ENCODE data around the gene SLK. TPM values are rescaled to one million over a fixed set of nuclear protein-coding genes. Genes with fewer than 3 reads are reported as not detected.

The SLK gene
- total and polyA plus RNA-seq, 2 donors (not counting 3 experiments of a cell fraction or from before 2014, with no cell fraction given): 4.5 to 36.0 TPM

DNA sequence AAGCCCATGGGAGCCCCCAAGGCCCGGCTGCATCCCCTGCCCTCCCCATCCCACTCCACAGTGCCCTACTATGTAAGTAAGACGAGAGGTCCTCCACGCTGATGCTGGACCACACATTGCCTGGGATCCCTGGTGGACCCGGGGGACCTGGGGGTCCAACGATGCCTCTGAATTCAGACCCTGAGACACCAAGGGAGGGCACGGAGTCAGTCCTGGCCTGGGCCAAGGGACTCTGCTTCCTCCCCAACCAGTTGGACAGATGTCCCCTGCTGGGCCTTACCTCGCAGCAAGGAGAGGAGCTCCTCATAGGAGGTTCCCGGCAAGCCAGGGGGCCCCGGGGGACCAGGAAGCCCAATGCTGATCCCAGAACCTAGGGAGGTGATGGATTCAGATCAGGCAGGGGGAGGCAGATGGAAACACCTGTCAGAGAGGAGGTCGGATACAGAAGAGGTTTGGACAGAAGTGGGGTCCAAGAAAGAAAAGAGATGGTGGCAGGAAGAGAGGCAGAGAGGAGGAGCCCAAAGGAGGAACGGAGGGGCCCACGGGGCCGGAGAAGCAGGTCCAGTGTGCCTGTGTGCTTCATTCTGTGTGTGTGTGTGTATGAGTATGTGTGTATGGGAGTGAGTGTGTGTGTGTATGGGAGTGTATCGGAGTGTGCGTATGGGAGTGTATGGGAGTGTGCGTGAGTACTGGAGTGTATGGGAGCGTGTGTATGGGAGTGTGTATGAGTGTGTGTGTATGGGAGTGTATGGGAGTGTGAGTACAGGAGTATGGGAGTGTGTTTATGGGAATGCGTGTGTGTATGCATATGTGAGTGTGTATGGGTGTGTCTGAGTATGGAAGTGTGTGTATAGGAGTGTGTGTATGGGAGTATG lies 68.5 kb downstream of the SLK start:
- no peaks in the 10 kb centered on the region for H3K79me2 ChIP-seq (ENCODE audit: control insufficient read depth, insufficient read depth, low read length)
- H4K20me1 ChIP-seq (replicated peaks; ENCODE audit: control insufficient read depth, extremely low read depth, insufficient read depth, low read length): no peaks in the 10 kb centered on the region
- ChIA-PET CTCF (no interaction called here), POLR2A (interaction anchor here (0.6 kb wide), 1 partner anchor 32 kb away, joined by 4 read pairs; no protein-coding TSS in a partner anchor)
- H2AFZ ChIP-seq (ENCODE audit: low read depth, low read length): no peak overlapping the region
- H3K27me3 ChIP-seq (ENCODE audit: control insufficient read depth in 2 of 2, insufficient read depth in 2 of 2, low read length in 2 of 2): no peaks in the 10 kb centered on the region
- no peak overlapping the region for H3K4me2 ChIP-seq (ENCODE audit: insufficient read depth, low read length)
- FAIRE-seq (no peak), DNase-seq (ENCODE audit: low read depth, low spot score) (no peak)
- no peaks in the 10 kb centered on the region for H3K36me3 ChIP-seq (ENCODE audit: control insufficient read depth in 2 of 2, extremely low read depth in 1 of 2, insufficient read depth in 2 of 2, low read length in 2 of 2)
- H3K27ac ChIP-seq (ENCODE audit: insufficient read depth, low read depth, low read length): no peak overlapping the region
- H3K4me1 ChIP-seq (ENCODE audit: control insufficient read depth, extremely low read depth, insufficient read depth, low read length): no peaks in the 10 kb centered on the region
- intact Hi-C loops (cut with micrococcal nuclease): no loop called here
- BruUV-seq (replicated peaks): no TSS peak
- H3K9me3 ChIP-seq (replicated peaks; ENCODE audit: control insufficient read depth, insufficient read depth, low read length): no peaks in the 10 kb centered on the region
- H3K9me1 ChIP-seq (replicated peaks; ENCODE audit: control insufficient read depth, extremely low read depth, insufficient read depth, low read length): no peaks in the 10 kb centered on the region
- H3K9ac ChIP-seq (replicated peaks; ENCODE audit: extremely low read depth, insufficient read depth, low read length): no peak overlapping the region
- no peak overlapping the region for H3K4me3 ChIP-seq (replicated peaks in 1 of 3; ENCODE audit: insufficient read depth in 1 of 3, low read depth in 1 of 3, low read length in 3 of 3)
- no peak for TF ChIP-seq MYC (IDR thresholded peaks at IDR 0.05; ENCODE audit: low read depth, low read length)
- TF ChIP-seq, protein P1, sequence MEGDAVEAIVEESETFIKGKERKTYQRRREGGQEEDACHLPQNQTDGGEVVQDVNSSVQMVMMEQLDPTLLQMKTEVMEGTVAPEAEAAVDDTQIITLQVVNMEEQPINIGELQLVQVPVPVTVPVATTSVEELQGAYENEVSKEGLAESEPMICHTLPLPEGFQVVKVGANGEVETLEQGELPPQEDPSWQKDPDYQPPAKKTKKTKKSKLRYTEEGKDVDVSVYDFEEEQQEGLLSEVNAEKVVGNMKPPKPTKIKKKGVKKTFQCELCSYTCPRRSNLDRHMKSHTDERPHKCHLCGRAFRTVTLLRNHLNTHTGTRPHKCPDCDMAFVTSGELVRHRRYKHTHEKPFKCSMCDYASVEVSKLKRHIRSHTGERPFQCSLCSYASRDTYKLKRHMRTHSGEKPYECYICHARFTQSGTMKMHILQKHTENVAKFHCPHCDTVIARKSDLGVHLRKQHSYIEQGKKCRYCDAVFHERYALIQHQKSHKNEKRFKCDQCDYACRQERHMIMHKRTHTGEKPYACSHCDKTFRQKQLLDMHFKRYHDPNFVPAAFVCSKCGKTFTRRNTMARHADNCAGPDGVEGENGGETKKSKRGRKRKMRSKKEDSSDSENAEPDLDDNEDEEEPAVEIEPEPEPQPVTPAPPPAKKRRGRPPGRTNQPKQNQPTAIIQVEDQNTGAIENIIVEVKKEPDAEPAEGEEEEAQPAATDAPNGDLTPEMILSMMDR (IDR thresholded peaks at IDR 0.05; ENCODE audit: extremely low read depth in 1 of 2, insufficient read depth in 1 of 2, low read depth in 1 of 2, low read length in 2 of 2): no peak
- no peak for TF ChIP-seq FOS (IDR thresholded peaks at IDR 0.05; ENCODE audit: borderline replicate concordance, insufficient read depth, low read length)
- dilution Hi-C loops (cut with MboI; ENCODE audit: extremely low pct_ligation_motif_present, low sequenced_read_pairs): no loop called here

DNA sequence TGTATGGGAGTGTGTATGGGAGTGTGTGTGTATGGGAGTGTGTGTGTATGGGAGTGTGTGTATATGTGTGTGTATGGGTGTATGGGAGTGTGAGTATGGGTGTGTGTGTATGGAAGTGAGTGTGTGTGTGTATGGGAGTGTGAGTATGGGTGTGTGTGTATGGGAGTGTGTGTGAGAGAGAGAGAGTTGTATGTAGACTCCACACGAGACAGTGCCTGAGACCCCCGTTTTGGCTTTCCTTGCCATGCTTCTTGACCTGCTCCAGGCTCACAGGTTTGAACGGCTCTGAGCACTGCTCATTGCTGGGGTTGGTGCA lies 69.1 kb downstream of the SLK start:
- BruUV-seq (replicated peaks): no TSS peak
- CTCF ChIA-PET: no interaction called here
- dilution Hi-C loops (cut with MboI; ENCODE audit: extremely low pct_ligation_motif_present, low sequenced_read_pairs): no loop called here
- Histone ChIP-seq H3K9me1 (replicated peaks; ENCODE audit: control insufficient read depth, extremely low read depth, insufficient read depth, low read length) (no peaks in the 10 kb centered on the region), H3K9ac (replicated peaks; ENCODE audit: extremely low read depth, insufficient read depth, low read length) (no peak overlapping the region), H3K9me3 (replicated peaks; ENCODE audit: control insufficient read depth, insufficient read depth, low read length) (no peaks in the 10 kb centered on the region), H3K4me3 (replicated peaks in 1 of 3; ENCODE audit: insufficient read depth in 1 of 3, low read depth in 1 of 3, low read length in 3 of 3) (no peak overlapping the region), H2AFZ (ENCODE audit: low read depth, low read length) (no peak overlapping the region), H3K27ac (ENCODE audit: insufficient read depth, low read depth, low read length) (no peak overlapping the region), H4K20me1 (replicated peaks; ENCODE audit: control insufficient read depth, extremely low read depth, insufficient read depth, low read length) (no peaks in the 10 kb centered on the region), H3K4me1 (ENCODE audit: control insufficient read depth, extremely low read depth, insufficient read depth, low read length) (no peaks in the 10 kb centered on the region), H3K27me3 (ENCODE audit: control insufficient read depth in 2 of 2, insufficient read depth in 2 of 2, low read length in 2 of 2) (no peaks in the 10 kb centered on the region), H3K4me2 (ENCODE audit: insufficient read depth, low read length) (no peak overlapping the region), H3K79me2 (ENCODE audit: control insufficient read depth, insufficient read depth, low read length) (no peaks in the 10 kb centered on the region), H3K36me3 (ENCODE audit: control insufficient read depth in 2 of 2, extremely low read depth in 1 of 2, insufficient read depth in 2 of 2, low read length in 2 of 2) (no peaks in the 10 kb centered on the region)
- POLR2A ChIA-PET: interaction anchor here (0.6 kb wide), 1 partner anchor 32 kb away, joined by 4 read pairs; no protein-coding TSS in a partner anchor
- intact Hi-C loops (cut with micrococcal nuclease): no loop called here
- TF ChIP-seq, protein P1 (IDR thresholded peaks at IDR 0.05; ENCODE audit: extremely low read depth in 1 of 2, insufficient read depth in 1 of 2, low read depth in 1 of 2, low read length in 2 of 2): no peak
- no peak for TF ChIP-seq MYC (IDR thresholded peaks at IDR 0.05; ENCODE audit: low read depth, low read length)
- TF ChIP-seq, protein P2, sequence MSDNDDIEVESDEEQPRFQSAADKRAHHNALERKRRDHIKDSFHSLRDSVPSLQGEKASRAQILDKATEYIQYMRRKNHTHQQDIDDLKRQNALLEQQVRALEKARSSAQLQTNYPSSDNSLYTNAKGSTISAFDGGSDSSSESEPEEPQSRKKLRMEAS (IDR thresholded peaks at IDR 0.05; ENCODE audit: insufficient read depth, insufficient read length): no peak
- DNase-seq (ENCODE audit: low read depth, low spot score) (no peak), FAIRE-seq (no peak)

Measured in endothelial cell of umbilical vein (primary cell).